Cardiac muscle cell (in vitro differentiated cells and primary cell): Measurements from ENCODE around the gene PLEKHM2. TPM values are rescaled to one million over a fixed set of nuclear protein-coding genes. Genes with fewer than 3 reads are reported as not detected.
A peak's percentile ranks its signal among the peaks of the same experiment; 100 is the strongest.

Experiments used
- DNase-seq, 2 donors: peaks; one replicate each; pipeline versions ENCODE4 v3.0.0 to v3.0.0-alpha.2; 2010 to 2017; ENCODE audit warnings: low read depth in 1 of 2, low spot score in 1 of 2
- H3K27ac ChIP-seq: fragments of 200-600 bp; sonication (generic); 2 replicates; pipeline ENCODE4 v1.5.1; 2016
- H3K27me3 ChIP-seq: fragments of 200-600 bp; sonication (generic); 2 replicates; pipeline ENCODE4 v1.6.0; 2016; ENCODE audit warnings: control low read depth
- H3K36me3 ChIP-seq: fragments of 200-600 bp; sonication (generic); 2 replicates; pipeline ENCODE4 v1.5.1; 2016; ENCODE audit warnings: control low read depth
- H3K4me1 ChIP-seq: fragments of 200-600 bp; sonication (generic); 2 replicates; pipeline ENCODE4 v1.8.1; 2017; ENCODE audit warnings: low read depth, mild to moderate bottlenecking, mixed run types
- H3K4me3 ChIP-seq: fragments of 200-600 bp; sonication (generic); 2 replicates; pipeline ENCODE4 v1.5.1; 2016; ENCODE audit warnings: mild to moderate bottlenecking
- H3K9me3 ChIP-seq: fragments of 200-600 bp; sonication (generic); 2 replicates; pipeline ENCODE4 v1.5.1; 2017; ENCODE audit warnings: low read depth, mild to moderate bottlenecking, control low read depth
- CTCF ChIP-seq: IDR thresholded peaks from 2 replicates; pipeline ENCODE4 v1.5.1; 2012; ENCODE audit warnings: low read depth, mild to moderate bottlenecking, low read length
- polyA plus RNA-seq: library from polyadenylated mRNA; unstranded; fragments of >200 nt; fragmentation: Nextera tagmentation; extraction: Ambion mirVana; gene quantifications from 2 replicates; pipeline ENCODE4 v1.2.1, GENCODE V29; 2016
- total RNA-seq: library from RNA; depleted of rRNA; stranded (reverse); fragments of >200 nt; gene quantifications from 2 replicates; pipeline ENCODE4 v1.2.3, GENCODE V29; 2016

The PLEKHM2 gene
- total and polyA plus RNA-seq, 2 experiments from 2014 or later: 56.8 to 99.8 TPM

GRCh38 chr1:15676010-15676409, 8.1 kb upstream of the PLEKHM2 start:
- no peak for TF ChIP-seq CTCF
- no peak for DNase-seq

GRCh38 chr1:15676688-15677661, 7.1 kb upstream of the PLEKHM2 start:
- Histone ChIP-seq H3K9me3 (no peaks in the 10 kb centered on the region), H3K27me3 (no peaks in the 10 kb centered on the region), H3K4me3 (no peak overlapping the region), H3K36me3 (no peaks in the 10 kb centered on the region), H3K27ac (no peak overlapping the region), H3K4me1 (peaks cover 3% of the 10 kb centered on the region)
- no peak for DNase-seq
- TF ChIP-seq CTCF: no peak

More at GRCh38 chr1:15676010-15676409, 8.1 kb upstream of the PLEKHM2 start:
- Histone ChIP-seq H3K36me3 (no peaks in the 10 kb centered on the region), H3K27me3 (no peaks in the 10 kb centered on the region), H3K9me3 (no peaks in the 10 kb centered on the region), H3K4me1 (peaks cover 3% of the 10 kb centered on the region), H3K4me3 (no peak overlapping the region), H3K27ac (no peak overlapping the region)

- peaks cover 4% of the 10 kb centered on the region for H3K4me1 ChIP-seq
- H3K27ac ChIP-seq: no peak overlapping the region
- H3K4me3 ChIP-seq: no peak overlapping the region
- no peaks in the 10 kb centered on the region for H3K9me3 ChIP-seq
- peak in 1 of 2 donors; percentile 79 for DNase-seq
- H3K27me3 ChIP-seq: no peaks in the 10 kb centered on the region
- no peaks in the 10 kb centered on the region for H3K36me3 ChIP-seq
- no peak for TF ChIP-seq CTCF
Measured at GRCh38 chr1:15678578-15678977, 5.5 kb upstream of the PLEKHM2 start.

GRCh38 chr1:15680131-15680530, 4.0 kb upstream of the PLEKHM2 start:
- Histone ChIP-seq H3K4me1 (peaks cover 4% of the 10 kb centered on the region), H3K27me3 (no peaks in the 10 kb centered on the region), H3K9me3 (no peaks in the 10 kb centered on the region), H3K4me3 (no peak overlapping the region), H3K36me3 (no peaks in the 10 kb centered on the region), H3K27ac (no peak overlapping the region)
- no peak for TF ChIP-seq CTCF
- peak in 1 of 2 donors; percentile 68 for DNase-seq

- Histone ChIP-seq H3K4me1 (peaks cover 10% of the 10 kb centered on the region), H3K9me3 (no peaks in the 10 kb centered on the region), H3K27ac (peak overlapping the region; percentile 19), H3K4me3 (no peak overlapping the region), H3K36me3 (no peaks in the 10 kb centered on the region), H3K27me3 (no peaks in the 10 kb centered on the region)
- DNase-seq: peak in 1 of 2 donors; percentile 86
- no peak for TF ChIP-seq CTCF
Measured at GRCh38 chr1:15680561-15681348, 3.4 kb upstream of the PLEKHM2 start.
